Measurements from ENCODE around the gene IL24. TPM values are rescaled to one million over a fixed set of nuclear protein-coding genes. Genes with fewer than 3 reads are reported as not detected.

The IL24 gene
- total RNA-seq, 2 donors from 2014 or later: 0.15 to 4.6 TPM

- Mint-ChIP-seq H3K4me3 (peak overlapping the region; percentile 55), H3K27ac (peak overlapping the region; percentile 54), H3K4me1 (peaks cover 17% of the 10 kb centered on the region), H3K9me3 (no peaks in the 10 kb centered on the region), H3K36me3 (ENCODE audit: low read depth) (no peaks in the 10 kb centered on the region), H3K27me3 (no peaks in the 10 kb centered on the region)
- peak; percentile 91 for ATAC-seq (replicated peaks)
Measured at GRCh38 chr1:206890125-206891060, 6.8 kb upstream of the IL24 start.

DNA sequence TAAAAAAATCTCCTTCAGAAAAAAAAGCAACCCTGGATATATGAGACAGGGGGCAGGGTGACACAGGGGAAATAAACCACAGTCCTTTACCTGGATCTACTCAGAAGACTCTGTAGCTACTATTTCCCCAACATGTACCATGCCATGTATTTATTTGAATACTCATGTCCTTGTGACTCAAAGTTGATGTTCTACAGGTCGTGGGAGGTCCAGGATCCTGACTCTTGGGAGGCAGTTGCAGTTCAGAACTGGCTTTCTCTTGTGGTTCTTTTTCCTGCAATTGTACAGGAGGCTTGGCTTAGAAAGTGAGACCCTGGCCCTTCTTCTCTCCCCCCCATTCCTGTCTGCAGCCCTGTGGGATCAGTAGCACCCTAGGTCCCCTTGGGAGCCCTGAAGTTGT, 5.8 kb upstream of the IL24 start:
- peak; percentile 64 for ATAC-seq (replicated peaks)
- Mint-ChIP-seq H3K36me3 (ENCODE audit: low read depth) (no peaks in the 10 kb centered on the region), H3K4me3 (peak overlapping the region; percentile 55), H3K27me3 (no peaks in the 10 kb centered on the region), H3K27ac (peak overlapping the region; percentile 54), H3K4me1 (peaks cover 17% of the 10 kb centered on the region), H3K9me3 (no peaks in the 10 kb centered on the region)

GRCh38 chr1:206892351-206892984, 4.8 kb upstream of the IL24 start:
- H3K4me1 Mint-ChIP-seq: peaks cover 17% of the 10 kb centered on the region
- no peak overlapping the region for H3K27ac Mint-ChIP-seq
- no peaks in the 10 kb centered on the region for H3K36me3 Mint-ChIP-seq (ENCODE audit: low read depth)
- no peaks in the 10 kb centered on the region for H3K27me3 Mint-ChIP-seq
- no peak overlapping the region for H3K4me3 Mint-ChIP-seq
- ATAC-seq (replicated peaks): no peak
- no peaks in the 10 kb centered on the region for H3K9me3 Mint-ChIP-seq

DNA sequence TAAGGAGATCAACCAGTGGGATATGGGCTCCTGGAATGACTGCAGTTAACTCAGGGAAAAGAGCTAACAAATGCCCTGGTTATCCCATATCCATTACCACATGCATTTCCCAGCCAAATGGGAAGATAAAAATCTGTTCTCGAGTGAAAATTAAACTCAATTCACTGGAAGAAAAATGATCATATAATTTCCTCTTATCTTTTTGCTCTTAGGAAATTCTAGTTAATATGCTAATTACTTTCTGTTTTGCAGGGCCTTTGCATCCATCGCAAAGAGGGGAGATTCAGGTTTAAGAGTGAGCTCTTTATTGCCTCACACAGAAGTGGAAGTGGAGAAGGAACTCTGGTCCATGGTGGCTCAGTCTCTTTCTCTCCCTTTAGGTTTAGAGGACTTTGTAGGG, 3.9 kb upstream of the IL24 start:
- H3K9me3 Mint-ChIP-seq: no peaks in the 10 kb centered on the region
- H3K36me3 Mint-ChIP-seq (ENCODE audit: low read depth): no peaks in the 10 kb centered on the region
- H3K4me1 Mint-ChIP-seq: peaks cover 21% of the 10 kb centered on the region
- peak overlapping the region; percentile 46 for H3K27ac Mint-ChIP-seq
- H3K4me3 Mint-ChIP-seq: no peak overlapping the region
- ATAC-seq (replicated peaks): no peak
- H3K27me3 Mint-ChIP-seq: no peaks in the 10 kb centered on the region

DNA sequence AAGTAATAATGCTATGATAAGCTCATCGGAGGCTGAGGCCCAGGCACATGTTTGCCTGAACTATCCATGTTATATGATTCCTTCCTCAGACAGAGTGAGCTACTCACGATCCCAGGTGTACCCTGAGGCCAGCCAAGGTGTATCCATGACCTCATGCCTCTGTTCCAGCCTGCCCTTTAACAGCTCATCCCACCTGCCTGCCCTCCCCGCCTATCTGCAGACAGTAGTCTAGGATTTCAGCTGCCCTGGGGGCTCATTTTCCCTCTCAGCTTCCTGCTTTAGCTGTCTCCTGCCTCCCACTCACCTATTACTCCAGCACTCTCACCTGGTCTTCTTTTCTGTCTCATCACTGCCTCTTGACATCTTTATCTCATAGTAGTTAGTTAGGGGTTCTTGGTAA, 1.9 kb upstream of the IL24 start:
- no peaks in the 10 kb centered on the region for H3K36me3 Mint-ChIP-seq (ENCODE audit: low read depth)
- H3K9me3 Mint-ChIP-seq: no peaks in the 10 kb centered on the region
- H3K27ac Mint-ChIP-seq: no peak overlapping the region
- H3K4me1 Mint-ChIP-seq: peaks cover 27% of the 10 kb centered on the region
- peaks cover 3% of the 10 kb centered on the region for H3K27me3 Mint-ChIP-seq
- ATAC-seq (replicated peaks): no peak
- H3K4me3 Mint-ChIP-seq: no peak overlapping the region

- Mint-ChIP-seq H3K9me3 (no peaks in the 10 kb centered on the region), H3K4me1 (peaks cover 24% of the 10 kb centered on the region), H3K4me3 (no peak overlapping the region), H3K36me3 (ENCODE audit: low read depth) (no peaks in the 10 kb centered on the region), H3K27ac (no peak overlapping the region), H3K27me3 (peaks cover 3% of the 10 kb centered on the region)
- no peak for ATAC-seq (replicated peaks)
Measured at GRCh38 chr1:206895837-206896242, 1.4 kb upstream of the IL24 start.

DNA sequence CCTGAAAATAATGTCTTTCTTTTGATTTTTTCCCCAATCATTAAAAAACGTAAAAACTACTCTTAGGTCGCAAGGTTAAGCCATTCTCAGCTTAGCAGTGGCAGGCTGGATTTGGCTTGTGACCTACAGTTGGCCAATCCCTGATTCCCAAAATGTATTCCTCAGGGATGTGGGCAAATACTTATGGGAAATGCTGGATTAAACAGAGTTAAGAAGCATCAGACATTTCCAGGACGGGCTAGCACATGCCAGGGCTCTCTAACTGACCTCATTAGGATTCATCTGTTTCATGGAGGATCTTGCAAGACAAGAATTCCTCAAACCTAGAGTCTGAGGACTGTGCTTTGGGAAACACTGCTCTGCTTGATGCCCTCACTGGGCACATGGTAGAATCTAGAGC, 982 bp upstream of the IL24 start:
- ATAC-seq (replicated peaks): no peak
- H3K27ac Mint-ChIP-seq: no peak overlapping the region
- H3K4me1 Mint-ChIP-seq: peaks cover 20% of the 10 kb centered on the region
- no peaks in the 10 kb centered on the region for H3K36me3 Mint-ChIP-seq (ENCODE audit: low read depth)
- no peaks in the 10 kb centered on the region for H3K9me3 Mint-ChIP-seq
- H3K4me3 Mint-ChIP-seq: peak overlapping the region; percentile 71
- peaks cover 3% of the 10 kb centered on the region for H3K27me3 Mint-ChIP-seq

- H3K4me3 Mint-ChIP-seq: peak overlapping the region; percentile 71
- no peaks in the 10 kb centered on the region for H3K9me3 Mint-ChIP-seq
- peaks cover 3% of the 10 kb centered on the region for H3K27me3 Mint-ChIP-seq
- H3K4me1 Mint-ChIP-seq: peaks cover 14% of the 10 kb centered on the region
- H3K27ac Mint-ChIP-seq: peak overlapping the region; percentile 51
- peak; percentile 12 for ATAC-seq (replicated peaks)
- peaks cover 18% of the 10 kb centered on the region for H3K36me3 Mint-ChIP-seq (ENCODE audit: low read depth)
Measured at GRCh38 chr1:206898089-206898914, 1.1 kb downstream of the IL24 start.

GRCh38 chr1:206898915-206899431, 1.7 kb downstream of the IL24 start:
- peak overlapping the region; percentile 71 for H3K4me3 Mint-ChIP-seq
- H3K27ac Mint-ChIP-seq: peak overlapping the region; percentile 51
- H3K4me1 Mint-ChIP-seq: peaks cover 16% of the 10 kb centered on the region
- peaks cover 25% of the 10 kb centered on the region for H3K36me3 Mint-ChIP-seq (ENCODE audit: low read depth)
- no peaks in the 10 kb centered on the region for H3K9me3 Mint-ChIP-seq
- H3K27me3 Mint-ChIP-seq: peaks cover 3% of the 10 kb centered on the region
- ATAC-seq (replicated peaks): no peak

DNA sequence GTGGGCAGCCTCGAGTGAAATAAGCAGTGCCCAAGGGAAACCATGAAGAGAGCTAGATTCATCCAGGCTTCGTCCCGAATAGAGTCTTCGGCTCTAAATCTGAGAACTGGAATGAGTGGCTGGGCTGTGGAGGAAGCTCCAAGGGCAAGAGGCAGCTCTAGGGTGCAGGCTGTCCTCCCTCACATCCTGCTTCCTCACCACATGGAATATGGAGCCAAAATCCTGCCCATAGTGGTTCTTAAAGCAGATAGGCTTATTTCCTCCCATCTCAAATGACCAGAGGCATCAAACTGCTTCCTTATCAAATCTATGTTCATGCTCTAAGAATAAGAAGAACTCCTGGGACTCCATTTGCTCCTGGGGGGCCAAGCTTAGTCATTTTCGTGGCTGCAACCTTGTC, 2.5 kb downstream of the IL24 start:
- no peak overlapping the region for H3K4me3 Mint-ChIP-seq
- H3K27ac Mint-ChIP-seq: no peak overlapping the region
- H3K27me3 Mint-ChIP-seq: peaks cover 3% of the 10 kb centered on the region
- H3K9me3 Mint-ChIP-seq: no peaks in the 10 kb centered on the region
- H3K36me3 Mint-ChIP-seq (ENCODE audit: low read depth): peaks cover 32% of the 10 kb centered on the region
- peaks cover 23% of the 10 kb centered on the region for H3K4me1 Mint-ChIP-seq
- no peak for ATAC-seq (replicated peaks)

DNA sequence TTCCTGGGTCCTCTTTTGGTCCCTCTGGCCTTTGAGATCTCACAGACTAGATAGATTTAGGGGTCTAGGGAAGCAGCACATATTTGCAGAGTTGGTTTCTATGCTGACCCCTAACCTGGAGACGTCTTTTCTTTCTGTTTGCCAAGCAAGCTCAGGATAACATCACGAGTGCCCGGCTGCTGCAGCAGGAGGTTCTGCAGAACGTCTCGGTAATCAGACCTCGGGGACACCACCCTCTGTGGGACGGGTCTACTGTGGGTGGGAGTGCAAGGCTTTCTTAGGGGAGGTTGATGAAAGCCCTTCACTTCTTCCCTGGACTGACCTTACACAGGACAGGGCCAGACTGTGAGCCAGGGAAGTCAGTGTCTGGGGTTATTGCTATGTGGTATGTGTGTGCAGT, 2.9 kb downstream of the IL24 start:
- Mint-ChIP-seq H3K9me3 (no peaks in the 10 kb centered on the region), H3K36me3 (ENCODE audit: low read depth) (peaks cover 37% of the 10 kb centered on the region), H3K4me3 (no peak overlapping the region), H3K27me3 (peaks cover 3% of the 10 kb centered on the region), H3K27ac (peak overlapping the region; percentile 28), H3K4me1 (peaks cover 27% of the 10 kb centered on the region)
- no peak for ATAC-seq (replicated peaks)

DNA sequence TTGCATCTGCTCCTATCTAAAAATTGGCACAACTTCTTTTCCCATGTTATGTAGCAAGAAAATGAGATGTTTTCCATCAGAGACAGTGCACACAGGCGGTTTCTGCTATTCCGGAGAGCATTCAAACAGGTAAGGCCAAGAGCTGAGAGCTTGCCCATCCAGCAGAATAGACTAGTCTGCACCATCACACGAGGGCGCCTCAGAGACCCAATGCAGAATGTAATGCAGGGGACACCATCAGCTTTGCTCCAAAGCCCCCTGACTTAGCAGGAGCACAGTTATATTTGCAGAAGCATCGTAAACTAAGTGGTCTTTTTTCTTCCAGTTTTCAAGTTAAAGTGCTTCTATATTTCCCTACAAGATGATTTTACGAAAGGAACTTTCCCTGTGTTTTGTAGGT, 4.7 kb downstream of the IL24 start:
- peaks cover 3% of the 10 kb centered on the region for H3K27me3 Mint-ChIP-seq
- no peak overlapping the region for H3K4me3 Mint-ChIP-seq
- H3K36me3 Mint-ChIP-seq (ENCODE audit: low read depth): peaks cover 54% of the 10 kb centered on the region
- peaks cover 43% of the 10 kb centered on the region for H3K4me1 Mint-ChIP-seq
- ATAC-seq (replicated peaks): no peak
- no peaks in the 10 kb centered on the region for H3K9me3 Mint-ChIP-seq
- H3K27ac Mint-ChIP-seq: no peak overlapping the region

- Mint-ChIP-seq H3K36me3 (ENCODE audit: low read depth) (peaks cover 59% of the 10 kb centered on the region), H3K9me3 (no peaks in the 10 kb centered on the region), H3K4me3 (no peak overlapping the region), H3K27ac (peak overlapping the region; percentile 6), H3K27me3 (peaks cover 3% of the 10 kb centered on the region), H3K4me1 (peaks cover 43% of the 10 kb centered on the region)
- ATAC-seq (replicated peaks): no peak
Measured at GRCh38 chr1:206902702-206903101, 5.5 kb downstream of the IL24 start.

- no peak for ATAC-seq (replicated peaks)
- peaks cover 69% of the 10 kb centered on the region for H3K36me3 Mint-ChIP-seq (ENCODE audit: low read depth)
Measured at GRCh38 chr1:206903687-206904086, 6.4 kb downstream of the IL24 start.

More at GRCh38 chr1:206903687-206904086, 6.4 kb downstream of the IL24 start:
- H3K4me3 Mint-ChIP-seq: peak overlapping the region; percentile 6
- H3K27ac Mint-ChIP-seq: no peak overlapping the region
- H3K9me3 Mint-ChIP-seq: no peaks in the 10 kb centered on the region
- H3K27me3 Mint-ChIP-seq: peaks cover 2% of the 10 kb centered on the region
- peaks cover 42% of the 10 kb centered on the region for H3K4me1 Mint-ChIP-seq
